CD4-positive, alpha-beta T cell (primary cell): ENCODE results near the gene COPE. TPM values are rescaled to one million over a fixed set of nuclear protein-coding genes. Genes with fewer than 3 reads are reported as not detected.

Source experiments
- ATAC-seq: fragments of 200-7000 bp; cut with Tn5 transposase; one replicate; pipeline ENCODE4 v1.10.0; 2022; ENCODE audit warnings: mild to moderate bottlenecking; ENCODE audit not compliant: poor library complexity
- CTCF ChIA-PET: fragments of 350-600 bp; sonication (Branson Sonifier 250); formaldehyde crosslinking; loops from one replicate; lab custom pipeline; 2021; ENCODE audit warnings: antibody characterized with exemption, inconsistent platforms; lab: Charles Lee
- POLR2A ChIA-PET: fragments of 350-600 bp; sonication (Branson Sonifier 250); formaldehyde crosslinking; loops from one replicate; lab custom pipeline; 2021; ENCODE audit warnings: antibody characterized with exemption, inconsistent platforms; lab: Charles Lee
- DNase-seq, 14 experiments: peaks; one replicate each; pipeline ENCODE4 v3.0.0-alpha.2; 2013 to 2020; ENCODE audit warnings: mixed read lengths in 2 of 14
- H3K27ac ChIP-seq, 2 donors: one replicate each; pipeline versions ENCODE4 v1.5.1 to v1.7.0; 2013; ENCODE audit warnings: low read length in 2 of 2, low read depth in 1 of 2, mild to moderate bottlenecking in 1 of 2
- H3K27me3 ChIP-seq, 2 experiments: 1 replicate in 1 of 2; 2 replicates in 1 of 2; pipeline versions ENCODE4 v1.6.1 to v1.7.0; 2013; ENCODE audit warnings: low read length in 2 of 2, control low read depth in 1 of 2, mild to moderate bottlenecking in 1 of 2, moderate library complexity in 1 of 2; ENCODE audit not compliant: insufficient read depth in 2 of 2, control insufficient read depth in 1 of 2
- H3K36me3 ChIP-seq: one replicate; pipeline ENCODE4 v1.6.1; 2013; ENCODE audit warnings: low read length, control low read depth; ENCODE audit not compliant: insufficient read depth
- H3K4me1 ChIP-seq: one replicate; pipeline ENCODE4 v1.6.1; 2013; ENCODE audit warnings: low read length, control low read depth; ENCODE audit not compliant: insufficient read depth
- H3K4me3 ChIP-seq: one replicate; pipeline ENCODE4 v1.5.1; 2013; ENCODE audit warnings: mild to moderate bottlenecking, low read length, moderate library complexity
- H3K9me3 ChIP-seq, 2 experiments: 1 replicate in 1 of 2; 2 replicates in 1 of 2; pipeline versions ENCODE4 v1.6.1 to v1.7.0; 2013; ENCODE audit warnings: low read length in 2 of 2, mild to moderate bottlenecking in 2 of 2, control low read depth in 1 of 2, moderate library complexity in 1 of 2; ENCODE audit not compliant: control insufficient read depth in 1 of 2, insufficient read depth in 1 of 2
- H3K27ac Mint-ChIP-seq: one replicate; pipeline ENCODE4 v1.8.0; 2020; ENCODE audit warnings: mixed read lengths
- H3K27me3 Mint-ChIP-seq: one replicate; pipeline ENCODE4 v1.8.0; 2021; ENCODE audit warnings: mixed read lengths
- H3K36me3 Mint-ChIP-seq: one replicate; pipeline ENCODE4 v1.8.0; 2021; ENCODE audit warnings: low read depth, mixed read lengths
- H3K4me1 Mint-ChIP-seq: one replicate; pipeline ENCODE4 v1.8.0; 2021; ENCODE audit warnings: low read depth, mixed read lengths
- H3K4me3 Mint-ChIP-seq: one replicate; pipeline ENCODE4 v1.8.0; 2020; ENCODE audit warnings: mild to moderate bottlenecking, mixed read lengths
- H3K9me3 Mint-ChIP-seq: one replicate; pipeline ENCODE4 v1.8.0; 2020; ENCODE audit warnings: mixed read lengths
- CTCF ChIP-seq: fragments of 200-600 bp; IDR thresholded peaks from one replicate; pipeline ENCODE4 v1.8.0; 2022; ENCODE audit warnings: antibody characterized with exemption, mild to moderate bottlenecking
- intact Hi-C, 2 experiments: fragments of 100-400 bp; cut with DNase I in 1 of 2; cut with micrococcal nuclease in 1 of 2; formaldehyde crosslinking; loops; one replicate each; pipeline versions ENCODE4 v1.15.1 to v1.9.0; 2023 to 2025; cut with DNase I, micrococcal nuclease
- total RNA-seq, 174 experiments: library from RNA in 2 of 174; stranded (reverse) in 2 of 174; gene quantifications; one replicate each; pipeline ENCODE4 v1.2.3 and lab custom pipeline; 2021 to 2026

Gene COPE
- total RNA-seq, 2 experiments from 2014 or later, result 135 to 143 TPM

DNA sequence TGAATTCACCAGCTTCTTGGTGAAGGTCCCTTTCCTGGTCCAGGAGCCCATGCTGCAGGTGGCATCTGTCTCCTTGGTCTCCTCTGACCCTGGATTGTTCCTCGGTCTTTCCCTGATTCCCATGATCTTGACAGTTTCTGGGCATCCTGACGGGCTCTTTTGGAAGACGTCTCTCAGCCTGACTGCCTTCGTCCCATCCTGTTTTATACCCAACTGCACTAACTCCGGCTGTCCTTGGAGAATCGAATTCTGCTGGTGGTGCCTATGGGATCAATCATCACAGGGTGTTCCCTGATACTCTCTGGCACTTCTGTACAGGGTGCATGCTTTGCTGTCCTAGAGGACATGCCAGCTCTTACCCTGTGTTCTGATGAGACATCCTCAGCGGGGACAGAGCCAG lies 42.3 kb downstream of the COPE start:
- Histone ChIP-seq H3K9me3 (peaks cover 0 to 5% of the 10 kb centered on the region in 2 experiments), H3K27me3 (no peaks in the 10 kb centered on the region), H3K27ac (no peak overlapping the region), H3K4me3 (no peak overlapping the region), H3K4me1 (no peaks in the 10 kb centered on the region), H3K36me3 (no peaks in the 10 kb centered on the region)
- H3K9me3 Mint-ChIP-seq, result no peaks in the 10 kb centered on the region
- no peak overlapping the region for H3K27ac Mint-ChIP-seq
- peaks cover 3% of the 10 kb centered on the region for H3K4me1 Mint-ChIP-seq
- DNase-seq (no peak), ATAC-seq (no peak)
- H3K36me3 Mint-ChIP-seq, result no peaks in the 10 kb centered on the region
- peaks cover 2% of the 10 kb centered on the region for H3K27me3 Mint-ChIP-seq
- POLR2A ChIA-PET, result no interaction called here
- intact Hi-C loops, result no loop called here
- no peak overlapping the region for H3K4me3 Mint-ChIP-seq
- TF ChIP-seq CTCF, result no peak
- CTCF ChIA-PET, result interaction anchor here (1.6 kb wide), 1 partner anchor 12 kb away, joined by 3 read pairs; no protein-coding TSS in a partner anchor

DNA sequence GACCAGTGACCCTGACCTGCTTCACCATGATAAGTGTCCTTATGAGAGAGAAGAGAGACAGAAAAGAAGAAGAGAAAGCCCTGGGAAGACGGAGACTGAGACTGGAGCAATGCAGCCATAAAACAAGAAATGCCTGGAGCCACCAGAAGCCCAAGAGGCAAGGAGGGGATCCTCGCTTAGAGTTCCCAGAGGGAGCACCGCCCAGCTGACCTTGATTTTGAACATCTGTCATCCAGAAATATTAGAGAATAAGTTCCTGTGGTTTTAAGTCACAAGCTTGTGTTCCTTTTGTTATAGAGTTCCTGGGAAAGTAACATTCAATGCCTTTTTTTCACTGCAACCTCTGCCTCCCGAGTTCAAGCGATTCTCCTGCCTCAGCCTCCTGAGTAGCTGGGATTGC lies 43.5 kb downstream of the COPE start:
- DNase-seq, result no peak
- CTCF ChIA-PET, result no interaction called here

GRCh38 chr19:18871543-18871942 lies 47.6 kb downstream of the COPE start:
- Histone ChIP-seq H3K27me3 (peaks cover 5 to 7% of the 10 kb centered on the region in 2 experiments), H3K9me3 (no peaks in the 10 kb centered on the region), H3K36me3 (peaks cover 18% of the 10 kb centered on the region), H3K4me1 (peaks cover 14% of the 10 kb centered on the region), H3K4me3 (no peak overlapping the region), H3K27ac (no peak overlapping the region)
- ChIA-PET POLR2A (no interaction called here), CTCF (no interaction called here)
- peaks cover 17% of the 10 kb centered on the region for H3K4me1 Mint-ChIP-seq
- ATAC-seq (no peak), DNase-seq (no peak)
- H3K27me3 Mint-ChIP-seq, result peaks cover 12% of the 10 kb centered on the region
- no peak for TF ChIP-seq CTCF
- no peak overlapping the region for H3K4me3 Mint-ChIP-seq
- peaks cover 17% of the 10 kb centered on the region for H3K36me3 Mint-ChIP-seq
- H3K27ac Mint-ChIP-seq, result no peak overlapping the region
- no peaks in the 10 kb centered on the region for H3K9me3 Mint-ChIP-seq
- intact Hi-C loops, result no loop called here

More for the DNA sequence above, 43.5 kb downstream of the COPE start:
- Mint-ChIP-seq H3K27me3 (peaks cover 11% of the 10 kb centered on the region), H3K27ac (no peak overlapping the region), H3K9me3 (no peaks in the 10 kb centered on the region), H3K4me3 (no peak overlapping the region), H3K36me3 (no peaks in the 10 kb centered on the region), H3K4me1 (peaks cover 11% of the 10 kb centered on the region)
- POLR2A ChIA-PET, result interaction anchor here (0.6 kb wide), 1 partner anchor 52 kb away, joined by 3 read pairs; no protein-coding TSS in a partner anchor
- peaks cover 3% of the 10 kb centered on the region for H3K4me1 ChIP-seq
- intact Hi-C loops, result no loop called here
- no peak overlapping the region for H3K4me3 ChIP-seq
- H3K27ac ChIP-seq, result no peak overlapping the region
- no peak for ATAC-seq
- no peak for TF ChIP-seq CTCF
- H3K36me3 ChIP-seq, result no peaks in the 10 kb centered on the region
- H3K9me3 ChIP-seq, result peaks cover 0 to 5% of the 10 kb centered on the region in 2 experiments
- peaks cover 1 to 5% of the 10 kb centered on the region in 2 experiments for H3K27me3 ChIP-seq
